IMR-90 (cell line): ENCODE data around the gene G3BP1. TPM values are rescaled to one million over a fixed set of nuclear protein-coding genes. Genes with fewer than 3 reads are reported as not detected.

Experiments used
- ATAC-seq: fragments of 200-7000 bp; cut with Tn5 transposase; 2 replicates; pipeline ENCODE4 v1.9.1; 2020; ENCODE audit warnings: low read depth, mild to moderate bottlenecking, moderate library complexity
- BruUV-seq: library from RNA; stranded (reverse); fragments of 400-500 nt; replicated peaks from 2 replicates; lab custom pipeline; 2021; lab: Mats Ljungman, UMichigan
- CTCF ChIA-PET: fragments of 300-600 bp; formaldehyde crosslinking; extraction: SDS; loops from one replicate; lab custom pipeline; 2021; ENCODE audit warnings: antibody characterized with exemption; lab: Yijun Ruan, JAX
- POLR2A ChIA-PET: fragments of 300-600 bp; sonication (Branson Sonifier 250); formaldehyde crosslinking; loops from one replicate; lab custom pipeline; 2022; ENCODE audit warnings: antibody characterized with exemption; ENCODE audit not compliant: unreplicated experiment; lab: Charles Lee
- DNase-seq: peaks from one replicate; pipeline ENCODE4 v3.0.0; 2013
- H2AFZ ChIP-seq: replicated peaks from 2 replicates; pipeline ENCODE3; 2013; ENCODE audit warnings: low read length, mild to moderate bottlenecking; ENCODE audit not compliant: poor library complexity
- H2AK5ac ChIP-seq: 2 replicates; pipeline ENCODE4 v1.6.1; 2013; ENCODE audit warnings: low read depth, low read length, inconsistent platforms
- H2AK9ac ChIP-seq: replicated peaks from 2 replicates; pipeline ENCODE3; 2013; ENCODE audit warnings: mild to moderate bottlenecking, low read depth, low read length, moderate library complexity; ENCODE audit not compliant: poor library complexity
- H2BK120ac ChIP-seq: 2 replicates; pipeline ENCODE4 v1.6.1; 2013; ENCODE audit warnings: low read depth, low read length, inconsistent platforms
- H2BK15ac ChIP-seq: 3 replicates; pipeline ENCODE4 v1.6.1; 2013; ENCODE audit warnings: low read depth, low read length, inconsistent platforms
- H2BK20ac ChIP-seq: 2 replicates; pipeline ENCODE4 v1.6.1; 2013; ENCODE audit warnings: low read depth, mild to moderate bottlenecking, inconsistent platforms, low read length, moderate library complexity
- H2BK5ac ChIP-seq: 2 replicates; pipeline ENCODE4 v1.6.1; 2013; ENCODE audit warnings: mild to moderate bottlenecking, low read depth, low read length, inconsistent platforms; ENCODE audit not compliant: poor library complexity, severe bottlenecking
- H3K14ac ChIP-seq: replicated peaks from 2 replicates; pipeline ENCODE4 v1.6.1; 2013; ENCODE audit warnings: low read depth, low read length, inconsistent platforms
- H3K18ac ChIP-seq: 2 replicates; pipeline ENCODE4 v1.6.1; 2013; ENCODE audit warnings: low read depth, low read length, control low read depth
- H3K23ac ChIP-seq: 2 replicates; pipeline ENCODE4 v1.6.1; 2013; ENCODE audit warnings: low read depth, low read length, inconsistent platforms
- H3K27ac ChIP-seq: 2 replicates; pipeline ENCODE4 v1.5.1; 2013; ENCODE audit warnings: mild to moderate bottlenecking, control low read depth, low read length; ENCODE audit not compliant: insufficient read depth
- H3K27me3 ChIP-seq: 2 replicates; pipeline ENCODE4 v1.6.1; 2013; ENCODE audit warnings: low read length; ENCODE audit not compliant: control insufficient read depth, insufficient read depth
- H3K36me3 ChIP-seq: 2 replicates; pipeline ENCODE4 v1.6.1; 2013; ENCODE audit warnings: low read length, mixed read lengths; ENCODE audit not compliant: control insufficient read depth, insufficient read depth
- H3K4ac ChIP-seq: 2 replicates; pipeline ENCODE4 v1.6.1; 2013; ENCODE audit warnings: low read depth, low read length, inconsistent platforms
- H3K4me1 ChIP-seq: 2 replicates; pipeline ENCODE4 v1.6.1; 2013; ENCODE audit warnings: low read length, mixed read lengths; ENCODE audit not compliant: control insufficient read depth, insufficient read depth
- H3K4me2 ChIP-seq: 2 replicates; pipeline ENCODE4 v1.6.1; 2013; ENCODE audit warnings: low read depth, mild to moderate bottlenecking, control low read depth, low read length, moderate library complexity
- H3K4me3 ChIP-seq: 2 replicates; pipeline ENCODE4 v1.5.1; 2013; ENCODE audit warnings: low read depth, mild to moderate bottlenecking, control low read depth, low read length, moderate library complexity; ENCODE audit not compliant: insufficient read depth
- H3K56ac ChIP-seq: 2 replicates; pipeline ENCODE4 v1.6.1; 2013; ENCODE audit warnings: low read length, inconsistent platforms; ENCODE audit not compliant: insufficient read depth; ENCODE audit errors: extremely low read depth
- H3K79me1 ChIP-seq, 2 experiments: 2 replicates each; pipeline ENCODE4 v1.6.1; 2013; ENCODE audit warnings: low read length in 2 of 2, inconsistent platforms in 1 of 2, low read depth in 1 of 2
- H3K9ac ChIP-seq: 2 replicates; pipeline ENCODE4 v1.6.1; 2013; ENCODE audit warnings: low read depth, low read length, control low read depth
- H3K9me1 ChIP-seq: 2 replicates; pipeline ENCODE4 v1.6.1; 2013; ENCODE audit warnings: low read length, inconsistent platforms; ENCODE audit not compliant: insufficient read depth
- H3K9me3 ChIP-seq: 2 replicates; pipeline ENCODE4 v1.6.1; 2013; ENCODE audit warnings: low read length; ENCODE audit not compliant: control insufficient read depth, insufficient read depth
- H4K20me1 ChIP-seq: 2 replicates; pipeline ENCODE4 v1.6.1; 2013; ENCODE audit warnings: low read length, inconsistent platforms; ENCODE audit not compliant: insufficient read depth
- H4K5ac ChIP-seq: 2 replicates; pipeline ENCODE4 v1.6.1; 2013; ENCODE audit warnings: mild to moderate bottlenecking, low read depth, low read length, control low read depth
- H4K8ac ChIP-seq, 2 experiments: 2 replicates each; pipeline ENCODE4 v1.6.1; 2013; ENCODE audit warnings: low read depth in 2 of 2, low read length in 2 of 2, control low read depth in 1 of 2, inconsistent platforms in 1 of 2
- H4K91ac ChIP-seq: 2 replicates; pipeline ENCODE4 v1.6.1; 2013; ENCODE audit warnings: low read depth, low read length, inconsistent platforms; ENCODE audit not compliant: insufficient read depth
- BHLHE40 ChIP-seq: fragments of 150-350 bp; IDR thresholded peaks from 2 replicates; pipeline ENCODE4 v1.6.1; 2016; ENCODE audit warnings: mild to moderate bottlenecking, low read depth, low read length
- CEBPB ChIP-seq: IDR thresholded peaks from 2 replicates; pipeline ENCODE4 v1.6.1; 2012; ENCODE audit warnings: low read depth, low read length, improper control_type of control experiment
- CHD1 ChIP-seq: IDR thresholded peaks from 2 replicates; pipeline ENCODE4 v1.6.1; 2012; ENCODE audit warnings: low read depth, low read length, improper control_type of control experiment
- FOS ChIP-seq: fragments of 150-350 bp; IDR thresholded peaks from 2 replicates; pipeline ENCODE4 v1.6.1; 2016; ENCODE audit warnings: low read depth, low read length
- MAFK ChIP-seq: IDR thresholded peaks from 2 replicates; pipeline ENCODE4 v1.6.1; 2012; ENCODE audit warnings: low read depth, low read length, improper control_type of control experiment
- MAZ ChIP-seq: IDR thresholded peaks from 2 replicates; pipeline ENCODE4 v1.6.1; 2012; ENCODE audit warnings: low read depth, mild to moderate bottlenecking, low read length, improper control_type of control experiment, moderate library complexity, borderline replicate concordance
- MXI1 ChIP-seq: IDR thresholded peaks from 2 replicates; pipeline ENCODE4 v1.6.1; 2012; ENCODE audit warnings: low read depth, mild to moderate bottlenecking, low read length, moderate library complexity, borderline replicate concordance
- NFE2L2 ChIP-seq: fragments of 150-350 bp; IDR thresholded peaks from 2 replicates; pipeline ENCODE4 v1.6.1; 2016; ENCODE audit warnings: low read depth, mild to moderate bottlenecking, low read length
- POLR2A ChIP-seq: IDR thresholded peaks from 2 replicates; pipeline ENCODE4 v1.6.1; 2012; ENCODE audit warnings: mild to moderate bottlenecking, low read depth, low read length
- RAD21 ChIP-seq: IDR thresholded peaks from 2 replicates; pipeline ENCODE4 v1.6.1; 2012; ENCODE audit warnings: low read length, improper control_type of control experiment
- RCOR1 ChIP-seq: IDR thresholded peaks from 2 replicates; pipeline ENCODE4 v1.6.1; 2012; ENCODE audit warnings: mild to moderate bottlenecking, low read length, improper control_type of control experiment; ENCODE audit not compliant: insufficient replicate concordance
- RFX5 ChIP-seq: IDR thresholded peaks from 2 replicates; pipeline ENCODE4 v1.8.0; 2012; ENCODE audit warnings: low read depth, mild to moderate bottlenecking, low read length, moderate library complexity
- SMC3 ChIP-seq: fragments of 150-350 bp; IDR thresholded peaks from 2 replicates; pipeline ENCODE4 v1.6.1; 2016; ENCODE audit warnings: low read depth, mild to moderate bottlenecking, antibody characterized with exemption, low read length, moderate library complexity
- WGBS, 2 experiments: methylation state at CpG; one replicate each; pipeline versions ENCODE4 v1.1.5 to v1.1.7; 2013; ENCODE audit warnings: missing lambda C conversion rate in 2 of 2; ENCODE audit not compliant: insufficient read length in 1 of 2; ENCODE audit errors: extremely low coverage in 2 of 2; 5-methylcytosine and 5-hydroxymethylcytosine counted together
- dilution Hi-C: fragments of 300-500 bp; cut with HindIII; formaldehyde crosslinking; loops from one replicate; pipeline ENCODE4 v1.14.3; 2018; ENCODE audit warnings: low sequenced_read_pairs; ENCODE audit not compliant: unreplicated experiment
- in situ Hi-C: fragments of 300-500 bp; cut with MboI; formaldehyde crosslinking; loops from 3 replicates; pipeline ENCODE4 v1.14.3; 2019; ENCODE audit warnings: low sequenced_read_pairs, inconsistent platforms, mixed read lengths
- intact Hi-C: fragments of 100-400 bp; cut with micrococcal nuclease; formaldehyde crosslinking; loops from 2 replicates; pipeline ENCODE4 v1.10.0; 2022
- polyA plus RNA-seq, 3 experiments: library from polyadenylated mRNA; depleted of rRNA; stranded (reverse); fragments of >200 nt; gene quantifications; 2 replicates each; pipeline ENCODE4 v1.2.3, GENCODE V29; 2012; ENCODE audit warnings: low replicate concordance in 1 of 3
- total RNA-seq: library from RNA; depleted of rRNA; stranded (reverse); fragments of >200 nt; gene quantifications from 2 replicates; pipeline ENCODE4 v1.2.3, GENCODE V29; 2012
- TF ChIP-seq, protein P1 (sequence below): fragments of 150-350 bp; IDR thresholded peaks from 2 replicates; pipeline ENCODE4 v1.6.1; 2017; ENCODE audit warnings: mild to moderate bottlenecking, antibody characterized with exemption, low read length, low read depth
- TF ChIP-seq, protein P2 (sequence below): conservative IDR thresholded peaks from 2 replicates; pipeline ENCODE4 v1.5.1; 2012; ENCODE audit warnings: mild to moderate bottlenecking, low read depth, low read length, improper control_type of control experiment
- TF ChIP-seq, protein P3 (sequence below): fragments of 150-350 bp; IDR thresholded peaks from 2 replicates; pipeline ENCODE4 v1.6.1; 2016; ENCODE audit warnings: low read depth, mild to moderate bottlenecking, low read length, moderate library complexity, borderline replicate concordance

The G3BP1 gene
- total and polyA plus RNA-seq, 2 of the 4 experiments (the other 2 are of a cell fraction) = 40.2 to 482 TPM

DNA sequence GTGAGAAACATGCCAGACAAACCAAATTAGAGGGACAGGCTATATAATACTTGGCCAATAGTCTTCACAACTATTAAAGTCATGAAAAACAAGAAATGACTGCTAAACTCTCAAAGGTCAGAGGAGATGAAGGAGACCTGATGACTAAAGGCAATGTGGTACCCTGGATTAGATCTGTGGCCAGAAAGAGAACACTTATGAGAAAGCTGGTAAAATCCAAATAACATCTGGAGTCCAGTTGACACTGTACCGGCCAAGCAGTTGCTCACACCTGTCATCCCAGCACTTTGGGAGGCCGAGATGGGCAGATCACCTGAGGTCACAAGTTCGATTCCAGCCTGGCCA, 37.7 kb upstream of the G3BP1 start:
- Histone ChIP-seq H3K9me1 (peaks cover 7% of the 10 kb centered on the region; the same call in 1 of the 2 replicates), H2AK5ac (no peak overlapping the region), H4K20me1 (no peaks in the 10 kb centered on the region), H3K27me3 (no peaks in the 10 kb centered on the region), H3K9me3 (0 out of 2 replicates have a peak, but pooled peaks cover 2% of the 10 kb centered on the region), H4K91ac (no peak overlapping the region), H2BK15ac (no peak overlapping the region), H2BK5ac (no peak overlapping the region), H3K56ac (no peak overlapping the region), H3K4me3 (no peak overlapping the region), H3K23ac (no peak overlapping the region), H4K5ac (no peak overlapping the region), H3K79me1 (peaks cover 11 to 19% of the 10 kb centered on the region in 2 experiments; a peak in 3 of 4 replicates), H3K36me3 (no peaks in the 10 kb centered on the region), H3K4me1 (peaks cover 5% of the 10 kb centered on the region; the same call in 1 of the 2 replicates), H2BK20ac (no peak overlapping the region), H3K18ac (no peak overlapping the region), H3K4ac (no peak overlapping the region), H2AFZ (no peak overlapping the region), H2AK9ac (no peak overlapping the region), H2BK120ac (no peak overlapping the region), H4K8ac (no peak overlapping the region), H3K14ac (no peak overlapping the region), H3K27ac (no peak overlapping the region), H3K4me2 (no peak overlapping the region), H3K9ac (no peak overlapping the region)
- dilution Hi-C loops = no loop called here
- ChIA-PET POLR2A (interaction anchor here (1.3 kb wide), 1 partner anchor 47 kb away, joined by 3 read pairs; the partner anchor contains the start of gene SPARC), CTCF (no interaction called here)
- ATAC-seq (no peak), DNase-seq (no peak)
- no peak for TF ChIP-seq SMC3
- no peak for TF ChIP-seq RAD21
- TF ChIP-seq FOS = no peak
- TF ChIP-seq MXI1 = no peak
- TF ChIP-seq, protein P1, sequence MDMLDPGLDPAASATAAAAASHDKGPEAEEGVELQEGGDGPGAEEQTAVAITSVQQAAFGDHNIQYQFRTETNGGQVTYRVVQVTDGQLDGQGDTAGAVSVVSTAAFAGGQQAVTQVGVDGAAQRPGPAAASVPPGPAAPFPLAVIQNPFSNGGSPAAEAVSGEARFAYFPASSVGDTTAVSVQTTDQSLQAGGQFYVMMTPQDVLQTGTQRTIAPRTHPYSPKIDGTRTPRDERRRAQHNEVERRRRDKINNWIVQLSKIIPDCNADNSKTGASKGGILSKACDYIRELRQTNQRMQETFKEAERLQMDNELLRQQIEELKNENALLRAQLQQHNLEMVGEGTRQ = no peak
- no peak for TF ChIP-seq CHD1
- no peak for TF ChIP-seq RFX5
- no peak for TF ChIP-seq BHLHE40
- TF ChIP-seq RCOR1 = no peak
- TF ChIP-seq, protein P2, sequence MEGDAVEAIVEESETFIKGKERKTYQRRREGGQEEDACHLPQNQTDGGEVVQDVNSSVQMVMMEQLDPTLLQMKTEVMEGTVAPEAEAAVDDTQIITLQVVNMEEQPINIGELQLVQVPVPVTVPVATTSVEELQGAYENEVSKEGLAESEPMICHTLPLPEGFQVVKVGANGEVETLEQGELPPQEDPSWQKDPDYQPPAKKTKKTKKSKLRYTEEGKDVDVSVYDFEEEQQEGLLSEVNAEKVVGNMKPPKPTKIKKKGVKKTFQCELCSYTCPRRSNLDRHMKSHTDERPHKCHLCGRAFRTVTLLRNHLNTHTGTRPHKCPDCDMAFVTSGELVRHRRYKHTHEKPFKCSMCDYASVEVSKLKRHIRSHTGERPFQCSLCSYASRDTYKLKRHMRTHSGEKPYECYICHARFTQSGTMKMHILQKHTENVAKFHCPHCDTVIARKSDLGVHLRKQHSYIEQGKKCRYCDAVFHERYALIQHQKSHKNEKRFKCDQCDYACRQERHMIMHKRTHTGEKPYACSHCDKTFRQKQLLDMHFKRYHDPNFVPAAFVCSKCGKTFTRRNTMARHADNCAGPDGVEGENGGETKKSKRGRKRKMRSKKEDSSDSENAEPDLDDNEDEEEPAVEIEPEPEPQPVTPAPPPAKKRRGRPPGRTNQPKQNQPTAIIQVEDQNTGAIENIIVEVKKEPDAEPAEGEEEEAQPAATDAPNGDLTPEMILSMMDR = no peak
- TF ChIP-seq, protein P3, sequence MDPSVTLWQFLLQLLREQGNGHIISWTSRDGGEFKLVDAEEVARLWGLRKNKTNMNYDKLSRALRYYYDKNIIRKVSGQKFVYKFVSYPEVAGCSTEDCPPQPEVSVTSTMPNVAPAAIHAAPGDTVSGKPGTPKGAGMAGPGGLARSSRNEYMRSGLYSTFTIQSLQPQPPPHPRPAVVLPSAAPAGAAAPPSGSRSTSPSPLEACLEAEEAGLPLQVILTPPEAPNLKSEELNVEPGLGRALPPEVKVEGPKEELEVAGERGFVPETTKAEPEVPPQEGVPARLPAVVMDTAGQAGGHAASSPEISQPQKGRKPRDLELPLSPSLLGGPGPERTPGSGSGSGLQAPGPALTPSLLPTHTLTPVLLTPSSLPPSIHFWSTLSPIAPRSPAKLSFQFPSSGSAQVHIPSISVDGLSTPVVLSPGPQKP = no peak
- no peak for TF ChIP-seq CEBPB
- TF ChIP-seq POLR2A = no peak
- no peak for TF ChIP-seq MAZ
- TF ChIP-seq NFE2L2 = no peak
- no peak for TF ChIP-seq MAFK
- no TSS peak for BruUV-seq
- WGBS, 2 experiments = 100% methylated on average over 1 of the region's 3 CpGs; no CpG with 5 or more reads in 1 of the 2 experiments
- intact Hi-C loops = no loop called here
- in situ Hi-C loops = no loop called here
